Measurements from ENCODE around the gene MLPH. TPM values are rescaled to one million over a fixed set of nuclear protein-coding genes. Genes with fewer than 3 reads are reported as not detected.

The MLPH gene
- total and polyA plus RNA-seq, 2 of the 4 experiments (the other 2 are of a cell fraction) = 13.8 to 21.6 TPM

DNA sequence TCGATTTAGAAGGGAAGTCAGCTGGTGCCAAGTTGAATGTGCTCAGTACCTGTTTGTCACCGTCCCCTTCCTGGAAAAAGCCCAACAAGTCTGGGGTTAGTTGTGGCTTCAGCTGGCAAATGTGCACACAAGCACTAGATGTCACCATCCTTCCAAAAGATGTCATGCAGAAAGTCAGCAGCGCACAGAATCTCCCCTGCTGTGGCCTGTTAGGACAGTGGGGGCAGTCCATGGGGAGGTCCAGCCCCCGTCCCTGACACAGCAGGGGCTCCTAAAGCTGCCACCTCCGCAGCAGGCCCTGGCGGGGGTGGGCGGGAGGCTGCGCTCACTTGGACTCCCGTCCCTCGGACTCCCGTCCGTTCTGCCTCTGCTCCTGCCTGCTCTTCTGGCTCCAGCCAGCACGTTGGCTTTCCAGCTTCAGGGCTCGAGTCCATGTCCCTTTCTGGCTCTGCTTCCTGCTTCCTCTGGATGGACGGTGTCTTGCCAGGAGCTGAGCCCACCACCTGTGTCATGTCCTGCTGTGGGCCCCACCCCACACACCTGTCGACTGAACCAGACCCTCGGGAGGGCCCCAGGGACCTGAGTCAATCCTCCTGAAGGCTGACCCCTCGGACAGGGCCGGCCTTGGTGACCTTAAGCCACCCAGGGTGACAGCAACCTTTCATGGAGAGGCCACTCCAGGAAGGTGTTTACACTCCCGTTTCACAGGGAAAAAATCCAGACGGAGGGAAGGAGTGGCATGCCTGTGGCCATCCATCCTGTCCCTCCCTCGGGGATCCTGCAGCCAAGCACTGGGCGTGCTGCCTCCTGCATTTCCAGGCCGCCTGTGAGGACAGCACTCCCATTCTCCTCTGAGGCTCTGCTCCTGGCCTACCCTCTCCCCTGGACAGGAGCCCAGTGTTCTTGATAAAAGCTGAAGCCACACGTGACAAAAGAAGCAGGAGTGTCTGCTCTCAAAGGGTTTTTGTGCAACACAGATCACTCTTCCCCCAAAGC is 95.0 kb downstream of the MLPH start (continued):
- TF ChIP-seq POLR2A (IDR thresholded peaks at IDR 0.05; ENCODE audit: low read depth, low read length) (no peak), MAZ (IDR thresholded peaks at IDR 0.05; ENCODE audit: borderline replicate concordance, low read depth, low read length) (0 out of 2 replicates have a peak, but pooled peaks have one; percentile 9), CHD1 (IDR thresholded peaks at IDR 0.05; ENCODE audit: low read depth, low read length) (no peak), CEBPB (IDR thresholded peaks at IDR 0.05; ENCODE audit: low read depth, low read length) (no peak)

Measured in IMR-90 (cell line).